CD4-positive, alpha-beta T cell (primary cell): ENCODE measurements around the gene IGFBP1. TPM values are rescaled to one million over a fixed set of nuclear protein-coding genes. Genes with fewer than 3 reads are reported as not detected.
"Not testable (repeated sequence)": the region's sequence is repeated elsewhere in the genome, so short reads cannot be mapped to it uniquely, and the experiment has no call there.

Experiments
- ATAC-seq: fragments of 200-7000 bp; cut with Tn5 transposase; one replicate; pipeline ENCODE4 v1.10.0; 2022; ENCODE audit warnings: mild to moderate bottlenecking; ENCODE audit not compliant: poor library complexity
- CTCF ChIA-PET: fragments of 350-600 bp; sonication (Branson Sonifier 250); formaldehyde crosslinking; loops from one replicate; lab custom pipeline; 2021; ENCODE audit warnings: antibody characterized with exemption, inconsistent platforms; lab: Charles Lee
- POLR2A ChIA-PET: fragments of 350-600 bp; sonication (Branson Sonifier 250); formaldehyde crosslinking; loops from one replicate; lab custom pipeline; 2021; ENCODE audit warnings: antibody characterized with exemption, inconsistent platforms; lab: Charles Lee
- DNase-seq, 14 experiments: peaks; one replicate each; pipeline ENCODE4 v3.0.0-alpha.2; 2013 to 2020; ENCODE audit warnings: mixed read lengths in 2 of 14
- H3K27ac ChIP-seq, 2 donors: one replicate each; pipeline versions ENCODE4 v1.5.1 to v1.7.0; 2013; ENCODE audit warnings: low read length in 2 of 2, low read depth in 1 of 2, mild to moderate bottlenecking in 1 of 2
- H3K27me3 ChIP-seq, 2 experiments: 1 replicate in 1 of 2; 2 replicates in 1 of 2; pipeline versions ENCODE4 v1.6.1 to v1.7.0; 2013; ENCODE audit warnings: low read length in 2 of 2, control low read depth in 1 of 2, mild to moderate bottlenecking in 1 of 2, moderate library complexity in 1 of 2; ENCODE audit not compliant: insufficient read depth in 2 of 2, control insufficient read depth in 1 of 2
- H3K36me3 ChIP-seq: one replicate; pipeline ENCODE4 v1.6.1; 2013; ENCODE audit warnings: low read length, control low read depth; ENCODE audit not compliant: insufficient read depth
- H3K4me1 ChIP-seq: one replicate; pipeline ENCODE4 v1.6.1; 2013; ENCODE audit warnings: low read length, control low read depth; ENCODE audit not compliant: insufficient read depth
- H3K4me3 ChIP-seq: one replicate; pipeline ENCODE4 v1.5.1; 2013; ENCODE audit warnings: mild to moderate bottlenecking, low read length, moderate library complexity
- H3K9me3 ChIP-seq, 2 experiments: 1 replicate in 1 of 2; 2 replicates in 1 of 2; pipeline versions ENCODE4 v1.6.1 to v1.7.0; 2013; ENCODE audit warnings: low read length in 2 of 2, mild to moderate bottlenecking in 2 of 2, control low read depth in 1 of 2, moderate library complexity in 1 of 2; ENCODE audit not compliant: control insufficient read depth in 1 of 2, insufficient read depth in 1 of 2
- H3K27ac Mint-ChIP-seq: one replicate; pipeline ENCODE4 v1.8.0; 2020; ENCODE audit warnings: mixed read lengths
- H3K27me3 Mint-ChIP-seq: one replicate; pipeline ENCODE4 v1.8.0; 2021; ENCODE audit warnings: mixed read lengths
- H3K36me3 Mint-ChIP-seq: one replicate; pipeline ENCODE4 v1.8.0; 2021; ENCODE audit warnings: low read depth, mixed read lengths
- H3K4me1 Mint-ChIP-seq: one replicate; pipeline ENCODE4 v1.8.0; 2021; ENCODE audit warnings: low read depth, mixed read lengths
- H3K4me3 Mint-ChIP-seq: one replicate; pipeline ENCODE4 v1.8.0; 2020; ENCODE audit warnings: mild to moderate bottlenecking, mixed read lengths
- H3K9me3 Mint-ChIP-seq: one replicate; pipeline ENCODE4 v1.8.0; 2020; ENCODE audit warnings: mixed read lengths
- CTCF ChIP-seq: fragments of 200-600 bp; IDR thresholded peaks from one replicate; pipeline ENCODE4 v1.8.0; 2022; ENCODE audit warnings: antibody characterized with exemption, mild to moderate bottlenecking
- intact Hi-C, 2 experiments: fragments of 100-400 bp; cut with DNase I in 1 of 2; cut with micrococcal nuclease in 1 of 2; formaldehyde crosslinking; loops; one replicate each; pipeline versions ENCODE4 v1.15.1 to v1.9.0; 2023 to 2025; cut with DNase I, micrococcal nuclease
- polyA plus RNA-seq, 2 donors: library from polyadenylated mRNA; unstranded; fragments of 120-200 nt; gene quantifications; one replicate each; pipeline ENCODE4 v1.2.1, GENCODE V29; 2013
- total RNA-seq, 174 experiments: library from RNA in 2 of 174; stranded (reverse) in 2 of 174; gene quantifications; one replicate each; pipeline ENCODE4 v1.2.3 and lab custom pipeline; 2021 to 2026

The IGFBP1 gene
- total RNA-seq (not detected), total RNA-seq (lab: John Stamatoyannopoulos, UW) (0 to 0.08 (median 0) reads per million in 172 experiments)
- polyA plus RNA-seq (2013, experiment 1 of 2): not detected
- not detected for polyA plus RNA-seq (2013, experiment 2 of 2)

- intact Hi-C loops: no loop called here
- TF ChIP-seq CTCF: no peak
- peaks cover 32 to 47% of the 10 kb centered on the region in 2 experiments for H3K27me3 ChIP-seq
- CTCF ChIA-PET: no interaction called here
- no peak for DNase-seq
- no peak within 1 kb of the TSS for H3K27ac ChIP-seq
- Mint-ChIP-seq H3K36me3 (no peaks in the 10 kb centered on the region), H3K27ac (no peak within 1 kb of the TSS), H3K4me1 (no peaks in the 10 kb centered on the region), H3K9me3 (no peaks in the 10 kb centered on the region), H3K27me3 (peaks cover 77% of the 10 kb centered on the region), H3K4me3 (no peak within 1 kb of the TSS)
- no peaks in the 10 kb centered on the region for H3K9me3 ChIP-seq
- POLR2A ChIA-PET: no interaction called here
- H3K36me3 ChIP-seq: no peaks in the 10 kb centered on the region
- H3K4me3 ChIP-seq: no peak within 1 kb of the TSS
- no peak for ATAC-seq
- H3K4me1 ChIP-seq: no peaks in the 10 kb centered on the region
Observed at GRCh38 chr7:45888185-45888992, at the start of gene IGFBP1. Gene IGFBP1, plus strand, starts transcription at chr7:45888488. Its CDS starts 165 bp downstream, at chr7:45888653.

DNA sequence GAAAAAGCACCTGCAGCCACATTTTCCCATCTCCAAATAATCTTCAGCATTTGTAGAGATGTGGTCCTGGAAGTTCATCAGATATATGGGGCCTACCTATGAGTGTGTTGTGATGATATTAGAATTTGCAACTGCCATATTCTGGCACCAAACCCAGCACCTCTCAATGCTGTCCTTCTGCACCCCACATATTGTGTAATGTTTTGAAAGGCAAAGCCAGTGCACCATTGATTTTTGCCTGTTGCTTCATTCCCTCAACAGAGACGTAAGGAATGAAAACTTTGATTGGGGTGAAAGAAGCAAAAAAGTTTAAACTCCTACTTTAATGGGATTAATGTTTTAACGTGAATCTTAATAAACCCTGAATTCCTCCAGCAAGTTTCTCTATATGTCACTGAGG is 49.4 kb upstream of the IGFBP1 start:
- H3K9me3 Mint-ChIP-seq, CTCF ChIA-PET, H3K27me3 Mint-ChIP-seq, H3K36me3 ChIP-seq, H3K4me3 Mint-ChIP-seq, H3K4me1 ChIP-seq, H3K27me3 ChIP-seq, H3K27ac Mint-ChIP-seq, H3K27ac ChIP-seq, DNase-seq, H3K9me3 ChIP-seq, H3K36me3 Mint-ChIP-seq, POLR2A ChIA-PET, intact Hi-C loops, H3K4me1 Mint-ChIP-seq, H3K4me3 ChIP-seq, ATAC-seq: not testable (repeated sequence)

DNA sequence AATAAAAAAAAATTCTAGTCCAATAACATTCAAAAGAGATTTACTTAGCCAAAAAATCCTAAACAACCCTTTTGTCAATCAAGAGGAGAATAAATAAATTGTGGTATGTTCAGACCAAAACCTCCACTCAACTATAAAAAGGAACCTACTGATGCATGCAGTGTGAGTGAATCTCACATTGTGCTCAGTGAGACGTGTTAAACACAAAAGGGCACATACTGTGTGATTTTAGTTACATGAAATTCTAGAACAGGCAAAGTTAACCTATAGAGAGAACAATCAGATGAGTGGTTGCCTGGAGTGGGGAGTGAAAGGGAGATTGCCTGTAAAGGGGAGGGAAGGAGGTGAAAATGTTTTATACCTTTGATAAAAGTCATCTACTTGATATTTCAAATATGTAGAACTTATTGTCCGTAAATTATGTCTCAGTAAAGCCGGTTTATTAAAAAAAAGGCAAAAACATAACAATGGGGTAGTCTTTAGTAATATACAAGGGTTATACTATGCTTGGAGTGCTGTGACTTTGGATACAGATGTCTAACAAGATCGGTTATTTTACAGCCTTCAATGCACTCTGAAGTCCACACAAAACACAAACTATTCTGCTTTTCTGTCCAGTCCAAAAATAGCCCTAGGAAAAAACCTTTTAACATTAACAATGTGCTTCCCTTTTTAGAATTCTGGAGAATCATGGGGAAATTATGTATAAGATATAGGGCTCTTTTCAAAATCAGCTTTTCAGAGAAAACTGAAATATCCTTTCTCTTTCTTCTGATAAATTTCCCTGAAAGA is 46.2 kb upstream of the IGFBP1 start:
- H3K27ac ChIP-seq, DNase-seq, H3K27me3 ChIP-seq, POLR2A ChIA-PET, H3K4me3 Mint-ChIP-seq, H3K27me3 Mint-ChIP-seq, H3K4me1 Mint-ChIP-seq, ATAC-seq, H3K27ac Mint-ChIP-seq, H3K36me3 ChIP-seq, H3K4me3 ChIP-seq, H3K36me3 Mint-ChIP-seq, intact Hi-C loops, CTCF ChIA-PET, H3K4me1 ChIP-seq, H3K9me3 Mint-ChIP-seq, H3K9me3 ChIP-seq: not testable (repeated sequence)

- H3K4me1 ChIP-seq, CTCF ChIA-PET, H3K27ac Mint-ChIP-seq, H3K36me3 Mint-ChIP-seq, DNase-seq, H3K27me3 ChIP-seq, H3K27me3 Mint-ChIP-seq, H3K4me1 Mint-ChIP-seq, H3K36me3 ChIP-seq, H3K9me3 ChIP-seq, H3K9me3 Mint-ChIP-seq, intact Hi-C loops, ATAC-seq, H3K4me3 ChIP-seq, H3K4me3 Mint-ChIP-seq, POLR2A ChIA-PET, H3K27ac ChIP-seq: not testable (repeated sequence)
Observed at GRCh38 chr7:45846536-45846935, 41.8 kb upstream of the IGFBP1 start.

GRCh38 chr7:45848734-45849133 is 39.6 kb upstream of the IGFBP1 start:
- H3K36me3 Mint-ChIP-seq, H3K27me3 ChIP-seq, H3K4me3 Mint-ChIP-seq, H3K27ac Mint-ChIP-seq, H3K36me3 ChIP-seq, intact Hi-C loops, H3K9me3 Mint-ChIP-seq, H3K9me3 ChIP-seq, DNase-seq, H3K4me1 Mint-ChIP-seq, H3K27ac ChIP-seq, CTCF ChIA-PET, H3K4me3 ChIP-seq, H3K4me1 ChIP-seq, POLR2A ChIA-PET, H3K27me3 Mint-ChIP-seq, ATAC-seq: not testable (repeated sequence)

- H3K27me3 Mint-ChIP-seq: peaks cover 15% of the 10 kb centered on the region
- H3K27me3 ChIP-seq, H3K9me3 Mint-ChIP-seq, DNase-seq, H3K27ac Mint-ChIP-seq, H3K27ac ChIP-seq, H3K36me3 Mint-ChIP-seq, ATAC-seq, POLR2A ChIA-PET, H3K4me1 Mint-ChIP-seq, H3K4me1 ChIP-seq, intact Hi-C loops, H3K9me3 ChIP-seq, H3K36me3 ChIP-seq, CTCF ChIA-PET, H3K4me3 Mint-ChIP-seq, H3K4me3 ChIP-seq: not testable (repeated sequence)
Observed at GRCh38 chr7:45852984-45853383, 35.3 kb upstream of the IGFBP1 start.
